Activated naive CD4-positive, alpha-beta T cell treated with anti-CD3 and anti-CD28 coated beads, Interleukin-2, amount 10 ng/mL, durations not matched to agents 5 hours and 36 hours (primary cell): ENCODE data around the gene OR8B8. TPM values are rescaled to one million over a fixed set of nuclear protein-coding genes. Genes with fewer than 3 reads are reported as not detected.

Source experiments
- total RNA-seq, 2 experiments: library from RNA; stranded (reverse); gene quantifications; one replicate each; pipeline ENCODE4 v1.2.3, GENCODE V29; 2021

The OR8B8 gene
- not detected for total RNA-seq

GRCh38 chr11:124445646-124446150 lies at the start of gene OR8B8:
TSS of gene OR8B8 (minus strand) at chr11:124445696. CDS start at chr11:124441085, 4,611 bp downstream.

GRCh38 chr11:124424384-124424921 lies 21.0 kb downstream of the OR8B8 start, which contains the start of gene OR8B4:
TSS of gene OR8B4 (minus strand) at chr11:124424871. CDS start at chr11:124424871, 0 bp downstream.

GRCh38 chr11:124398924-124399323 lies 46.6 kb downstream of the OR8B8 start, which contains the start of gene OR8B3:
TSS of gene OR8B3 (minus strand) at chr11:124399024. CDS start at chr11:124397351, 1,673 bp downstream.

Other genes starting within 250 kb of the OR8B8 start
- gene OR8G1, start 204.6 kb downstream of the OR8B8 start, total RNA-seq, result not detected
- not detected for gene OR8G5, start 189.3 kb downstream of the OR8B8 start, total RNA-seq
- gene OR8D1, start 131.7 kb downstream of the OR8B8 start, total RNA-seq, result not detected
- gene OR8D2, start 125.5 kb downstream of the OR8B8 start, total RNA-seq, result not detected
- gene OR8B2, start 61.2 kb downstream of the OR8B8 start, total RNA-seq, result not detected
- not detected for gene OR8B3, start 46.7 kb downstream of the OR8B8 start, total RNA-seq
- gene OR8B4, start 20.8 kb downstream of the OR8B8 start, total RNA-seq, result not detected
- gene OR8B12, start 98.0 kb upstream of the OR8B8 start, total RNA-seq, result not detected
- gene OR8A1, start 124.3 kb upstream of the OR8B8 start, total RNA-seq, result not detected
- gene PANX3, start 165.7 kb upstream of the OR8B8 start, total RNA-seq, result not detected
- gene TBRG1, start 177.2 kb upstream of the OR8B8 start, total RNA-seq, result 10 to 100 TPM; 39.9 to 41.9 TPM
- 1 to 10 TPM; 7.8 to 8.1 TPM for gene SIAE, start 228.0 kb upstream of the OR8B8 start, total RNA-seq
- gene SPA17, start 228.2 kb upstream of the OR8B8 start, total RNA-seq, result 1 to 10 TPM; 1.5 to 2.9 TPM